Panc1 (cell line): Measurements from ENCODE around the gene LETM1.

Experiments
- SIN3A ChIP-seq: IDR thresholded peaks from 2 replicates; pipeline ENCODE4 v1.6.1; 2012; ENCODE audit warnings: low read depth, mild to moderate bottlenecking, low read length, moderate library complexity, borderline replicate concordance; ENCODE audit not compliant: insufficient read depth
- TF ChIP-seq, protein P1 (sequence below): fragments of 450-650 bp; IDR thresholded peaks from 2 replicates; pipeline ENCODE4 v1.5.1; 2017; ENCODE audit warnings: mild to moderate bottlenecking

DNA sequence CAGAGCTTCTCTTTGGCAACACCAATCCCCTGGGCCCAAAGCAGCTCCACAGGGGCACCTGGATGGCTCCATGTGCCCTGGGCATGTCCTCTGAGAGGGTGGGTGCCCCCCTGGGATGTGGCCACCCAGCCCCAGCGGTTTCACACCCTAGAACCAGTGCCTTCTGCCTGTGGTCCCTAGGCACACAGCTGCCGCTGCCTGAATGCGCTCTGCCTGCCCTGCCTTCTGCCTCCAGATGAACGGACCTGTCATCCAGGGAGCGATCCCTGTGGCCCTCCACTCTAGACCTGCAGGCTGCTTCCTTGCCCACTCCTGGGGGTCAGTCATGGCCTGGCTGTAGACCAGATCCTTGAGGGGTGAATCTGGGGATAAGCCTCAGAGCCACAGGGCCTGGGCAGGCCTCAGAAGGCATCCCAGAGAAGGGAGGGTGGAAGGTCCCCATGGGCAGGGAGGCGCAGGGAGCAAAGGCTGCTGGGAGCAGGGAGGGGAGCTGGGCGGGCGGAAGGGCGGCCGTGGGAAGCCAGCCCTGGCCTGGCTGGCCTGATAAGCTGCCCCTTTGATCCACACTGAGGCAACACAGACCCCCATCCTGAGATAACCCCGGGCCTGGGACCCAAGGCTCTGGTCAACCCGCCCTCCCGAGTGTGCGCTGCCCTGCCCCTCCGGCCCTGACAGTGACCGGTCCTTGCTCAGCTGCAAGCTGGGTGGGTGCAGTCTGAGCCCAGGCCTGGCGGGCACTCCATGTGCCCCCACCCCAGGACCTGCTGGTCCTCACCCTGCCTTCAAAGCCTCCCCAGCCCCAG lies 71.0 kb downstream of the LETM1 start:
- no peak for TF ChIP-seq SIN3A
- TF ChIP-seq, protein P1, sequence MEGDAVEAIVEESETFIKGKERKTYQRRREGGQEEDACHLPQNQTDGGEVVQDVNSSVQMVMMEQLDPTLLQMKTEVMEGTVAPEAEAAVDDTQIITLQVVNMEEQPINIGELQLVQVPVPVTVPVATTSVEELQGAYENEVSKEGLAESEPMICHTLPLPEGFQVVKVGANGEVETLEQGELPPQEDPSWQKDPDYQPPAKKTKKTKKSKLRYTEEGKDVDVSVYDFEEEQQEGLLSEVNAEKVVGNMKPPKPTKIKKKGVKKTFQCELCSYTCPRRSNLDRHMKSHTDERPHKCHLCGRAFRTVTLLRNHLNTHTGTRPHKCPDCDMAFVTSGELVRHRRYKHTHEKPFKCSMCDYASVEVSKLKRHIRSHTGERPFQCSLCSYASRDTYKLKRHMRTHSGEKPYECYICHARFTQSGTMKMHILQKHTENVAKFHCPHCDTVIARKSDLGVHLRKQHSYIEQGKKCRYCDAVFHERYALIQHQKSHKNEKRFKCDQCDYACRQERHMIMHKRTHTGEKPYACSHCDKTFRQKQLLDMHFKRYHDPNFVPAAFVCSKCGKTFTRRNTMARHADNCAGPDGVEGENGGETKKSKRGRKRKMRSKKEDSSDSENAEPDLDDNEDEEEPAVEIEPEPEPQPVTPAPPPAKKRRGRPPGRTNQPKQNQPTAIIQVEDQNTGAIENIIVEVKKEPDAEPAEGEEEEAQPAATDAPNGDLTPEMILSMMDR: no peak
